SK-N-MC (cell line): ENCODE results near the gene RTN4RL2.

Source experiments
- DNase-seq: peaks from one replicate; pipeline ENCODE4 v3.0.0-alpha.2; 2011; ENCODE audit warnings: low read depth, low spot score
- H3K27ac ChIP-seq: fragments of 200-600 bp; sonication (generic); 2 replicates; pipeline ENCODE4 v1.5.1; 2016; ENCODE audit warnings: mixed run types
- H3K36me3 ChIP-seq: fragments of 200-600 bp; sonication (generic); 2 replicates; pipeline ENCODE4 v1.6.1; 2017; ENCODE audit warnings: antibody characterized with exemption, low read length, mixed read lengths; ENCODE audit not compliant: insufficient read depth
- H3K4me3 ChIP-seq: fragments of 200-600 bp; sonication (generic); 2 replicates; pipeline ENCODE4 v1.5.1; 2016
- H3K9ac ChIP-seq: fragments of 200-600 bp; sonication (generic); 2 replicates; pipeline ENCODE4 v1.8.0; 2017; ENCODE audit warnings: mixed run types, mixed read lengths; ENCODE audit not compliant: insufficient read length
- H3K9me3 ChIP-seq: fragments of 200-600 bp; sonication (generic); 2 replicates; pipeline ENCODE4 v1.6.1; 2017; ENCODE audit warnings: low read depth, mild to moderate bottlenecking, antibody characterized with exemption, low read length, moderate library complexity, mixed read lengths
- EZH2 ChIP-seq: fragments of 200-600 bp; sonication (generic); IDR thresholded peaks from one replicate; pipeline ENCODE4 v1.6.1; 2017; ENCODE audit warnings: antibody characterized with exemption
- FOXP2 ChIP-seq: optimal IDR thresholded peaks from 2 replicates; pipeline ENCODE3; 2011; ENCODE audit warnings: mild to moderate bottlenecking, moderate library complexity; ENCODE audit not compliant: insufficient read depth; ENCODE audit errors: extremely low read length, control extremely low read depth
- POLR2AphosphoS5 ChIP-seq: IDR thresholded peaks from 2 replicates; pipeline ENCODE4 v1.6.1; 2012; ENCODE audit warnings: mild to moderate bottlenecking, low read depth, low read length, borderline replicate concordance

RTN4RL2 gene

GRCh38 chr11:57502870-57503269, 42.5 kb downstream of the RTN4RL2 start:
- H3K27ac ChIP-seq = no peak overlapping the region
- no peaks in the 10 kb centered on the region for H3K9me3 ChIP-seq
- H3K4me3 ChIP-seq = no peak overlapping the region
- DNase-seq = no peak
- H3K36me3 ChIP-seq = peaks cover 17% of the 10 kb centered on the region; the same call in 1 of the 2 replicates
- H3K9ac ChIP-seq = no peak overlapping the region
- no peak for TF ChIP-seq FOXP2
- no peak for TF ChIP-seq POLR2AphosphoS5
- TF ChIP-seq EZH2 = no peak

- H3K4me3 ChIP-seq = no peak overlapping the region
- no peak overlapping the region for H3K9ac ChIP-seq
- H3K27ac ChIP-seq = no peak overlapping the region
- H3K36me3 ChIP-seq = peaks cover 17% of the 10 kb centered on the region; the same call in 1 of the 2 replicates
- no peaks in the 10 kb centered on the region for H3K9me3 ChIP-seq
- TF ChIP-seq EZH2 (no peak), POLR2AphosphoS5 (no peak), FOXP2 (no peak)
- no peak for DNase-seq
Measured at GRCh38 chr11:57504511-57504910, 44.2 kb downstream of the RTN4RL2 start.

GRCh38 chr11:57506522-57506921, 46.2 kb downstream of the RTN4RL2 start:
- Histone ChIP-seq H3K36me3 (no peaks in the 10 kb centered on the region; the same call in 1 of the 2 replicates), H3K9ac (no peak overlapping the region), H3K4me3 (no peak overlapping the region), H3K9me3 (no peaks in the 10 kb centered on the region), H3K27ac (no peak overlapping the region)
- DNase-seq = no peak
- TF ChIP-seq EZH2 (no peak), FOXP2 (no peak), POLR2AphosphoS5 (no peak)

GRCh38 chr11:57508341-57509170, 48.2 kb downstream of the RTN4RL2 start:
- H3K36me3 ChIP-seq = no peaks in the 10 kb centered on the region
- no peak overlapping the region for H3K4me3 ChIP-seq
- no peak for DNase-seq
- no peaks in the 10 kb centered on the region for H3K9me3 ChIP-seq
- no peak overlapping the region for H3K27ac ChIP-seq
- TF ChIP-seq POLR2AphosphoS5 (no peak), EZH2 (no peak), FOXP2 (no peak)
- H3K9ac ChIP-seq = no peak overlapping the region

- no peaks in the 10 kb centered on the region for H3K36me3 ChIP-seq
- H3K27ac ChIP-seq = peak overlapping the region; percentile 78
- no peak for DNase-seq
- no peak overlapping the region for H3K4me3 ChIP-seq
- TF ChIP-seq EZH2 = no peak
- no peak for TF ChIP-seq POLR2AphosphoS5
- TF ChIP-seq FOXP2 = no peak
- no peak overlapping the region for H3K9ac ChIP-seq
- no peaks in the 10 kb centered on the region for H3K9me3 ChIP-seq
Measured at GRCh38 chr11:57511741-57512430, 51.6 kb downstream of the RTN4RL2 start.

GRCh38 chr11:57512646-57513451, 52.5 kb downstream of the RTN4RL2 start:
- no peak for TF ChIP-seq EZH2
- TF ChIP-seq POLR2AphosphoS5 = no peak
- no peak for TF ChIP-seq FOXP2
- H3K27ac ChIP-seq = peak overlapping the region; percentile 71
- peak overlapping the region; percentile 92 for H3K4me3 ChIP-seq
- H3K36me3 ChIP-seq = no peaks in the 10 kb centered on the region
- no peak for DNase-seq
- no peaks in the 10 kb centered on the region for H3K9me3 ChIP-seq
- H3K9ac ChIP-seq = no peak overlapping the region

- no peaks in the 10 kb centered on the region for H3K36me3 ChIP-seq
- peak overlapping the region; percentile 71; the same call in 1 of the 2 replicates for H3K27ac ChIP-seq
- peak overlapping the region; percentile 92 for H3K4me3 ChIP-seq
- no peak for DNase-seq
- no peak overlapping the region for H3K9ac ChIP-seq
- TF ChIP-seq EZH2 = no peak
- no peak for TF ChIP-seq FOXP2
- TF ChIP-seq POLR2AphosphoS5 = no peak
- H3K9me3 ChIP-seq = no peaks in the 10 kb centered on the region
Measured at GRCh38 chr11:57513452-57513795, 53.1 kb downstream of the RTN4RL2 start.

- Histone ChIP-seq H3K27ac (no peak overlapping the region), H3K36me3 (no peaks in the 10 kb centered on the region), H3K4me3 (peak overlapping the region; percentile 92), H3K9ac (peak overlapping the region; percentile 78), H3K9me3 (no peaks in the 10 kb centered on the region)
- TF ChIP-seq EZH2 = no peak
- no peak for TF ChIP-seq FOXP2
- TF ChIP-seq POLR2AphosphoS5 = no peak; the same call in 1 of the 2 replicates
- no peak for DNase-seq
Measured at GRCh38 chr11:57513911-57514537, 53.7 kb downstream of the RTN4RL2 start.
